GM21360 (cell line): ENCODE measurements around the gene KRTAP10-12.
"Not testable (repeated sequence)": the region's sequence is repeated elsewhere in the genome, so short reads cannot be mapped to it uniquely, and the experiment has no call there.

Source experiments
- ATAC-seq: cut with Tn5 transposase; IDR thresholded peaks from one replicate; pipeline ENCODE4 v1.9.1; 2021; ENCODE audit warnings: mild to moderate bottlenecking, moderate library complexity; ENCODE audit not compliant: unreplicated experiment

The KRTAP10-12 gene, protein sequence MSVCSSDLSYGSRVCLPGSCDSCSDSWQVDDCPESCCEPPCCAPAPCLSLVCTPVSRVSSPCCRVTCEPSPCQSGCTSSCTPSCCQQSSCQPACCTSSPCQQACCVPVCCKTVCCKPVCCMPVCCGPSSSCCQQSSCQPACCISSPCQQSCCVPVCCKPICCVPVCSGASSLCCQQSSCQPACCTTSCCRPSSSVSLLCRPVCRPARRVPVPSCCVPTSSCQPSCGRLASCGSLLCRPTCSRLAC

DNA sequence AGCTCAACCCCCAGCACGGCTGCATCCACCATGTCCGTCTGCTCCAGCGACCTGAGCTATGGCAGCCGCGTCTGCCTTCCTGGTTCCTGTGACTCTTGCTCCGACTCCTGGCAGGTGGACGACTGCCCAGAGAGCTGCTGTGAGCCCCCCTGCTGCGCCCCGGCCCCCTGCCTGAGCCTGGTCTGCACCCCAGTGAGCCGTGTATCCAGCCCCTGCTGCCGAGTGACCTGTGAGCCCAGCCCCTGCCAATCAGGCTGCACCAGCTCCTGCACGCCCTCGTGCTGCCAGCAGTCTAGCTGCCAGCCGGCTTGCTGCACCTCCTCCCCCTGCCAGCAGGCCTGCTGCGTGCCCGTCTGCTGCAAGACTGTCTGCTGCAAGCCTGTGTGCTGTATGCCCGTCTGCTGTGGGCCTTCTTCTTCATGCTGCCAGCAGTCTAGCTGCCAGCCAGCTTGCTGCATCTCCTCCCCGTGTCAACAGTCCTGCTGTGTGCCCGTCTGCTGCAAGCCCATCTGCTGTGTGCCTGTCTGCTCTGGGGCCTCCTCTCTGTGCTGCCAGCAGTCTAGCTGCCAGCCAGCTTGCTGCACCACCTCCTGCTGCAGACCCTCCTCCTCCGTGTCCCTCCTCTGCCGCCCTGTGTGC, at the start of gene KRTAP10-12:
Gene KRTAP10-12 (plus strand): TSS at position 1 of the 639 bp plus-strand sequence. CDS start 30 bp downstream, at position 31.
- not testable (repeated sequence) for ATAC-seq

DNA sequence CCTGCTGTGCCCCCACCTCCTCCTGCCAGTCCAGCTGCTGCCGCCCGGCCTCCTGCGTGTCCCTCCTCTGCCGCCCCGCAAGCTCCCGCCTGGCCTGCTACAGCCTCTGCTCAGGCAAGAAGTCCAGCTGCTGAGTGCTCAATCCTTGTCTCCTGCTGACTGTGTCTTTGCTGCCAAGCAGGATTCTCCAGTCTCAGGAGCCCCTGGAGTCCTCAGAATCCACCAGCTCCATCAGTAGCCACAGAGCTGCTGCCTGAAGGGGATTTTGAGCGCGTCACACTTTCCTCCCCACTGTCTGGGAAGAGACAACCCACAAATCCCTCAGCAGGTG, 49.8 kb upstream of the KRTAP10-12 start:
- ATAC-seq, result no peak

DNA sequence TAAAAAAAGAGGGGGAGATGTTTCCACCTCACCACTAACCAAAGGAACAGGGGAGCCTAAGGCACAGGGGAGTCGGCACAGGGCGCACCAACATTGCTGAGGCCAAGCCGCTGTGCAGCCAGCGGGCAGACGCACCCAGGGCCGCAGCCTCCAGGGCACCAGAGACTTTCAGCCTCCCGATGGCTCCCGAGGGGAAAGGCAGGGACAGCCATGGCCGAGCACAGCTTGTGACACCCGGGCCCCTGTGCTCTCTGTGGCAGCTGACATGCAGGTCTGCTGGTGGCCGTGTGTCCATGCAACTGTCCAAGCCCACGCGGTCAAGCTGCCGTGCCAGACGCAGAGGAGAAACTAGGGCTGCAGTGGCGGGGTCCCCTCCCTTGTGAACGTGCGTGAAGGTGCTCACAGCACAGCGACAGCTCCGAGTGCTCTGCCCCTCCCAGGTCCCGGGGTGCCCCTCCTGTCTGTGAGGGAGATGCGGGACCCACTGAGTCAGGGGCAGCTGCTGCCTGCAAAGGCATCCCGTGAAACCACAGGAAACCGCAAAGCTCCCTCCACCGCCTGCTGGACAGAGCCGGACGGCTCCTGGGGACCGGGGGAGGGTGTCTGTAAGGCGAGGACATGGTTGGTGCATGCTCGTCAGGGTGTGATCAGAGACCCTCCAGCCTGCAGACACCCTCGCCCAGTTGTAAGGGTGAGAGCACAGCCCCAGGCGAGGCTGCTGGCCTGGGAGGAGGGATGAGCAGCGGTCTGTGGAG, 48.2 kb upstream of the KRTAP10-12 start:
- ATAC-seq, result no peak

DNA sequence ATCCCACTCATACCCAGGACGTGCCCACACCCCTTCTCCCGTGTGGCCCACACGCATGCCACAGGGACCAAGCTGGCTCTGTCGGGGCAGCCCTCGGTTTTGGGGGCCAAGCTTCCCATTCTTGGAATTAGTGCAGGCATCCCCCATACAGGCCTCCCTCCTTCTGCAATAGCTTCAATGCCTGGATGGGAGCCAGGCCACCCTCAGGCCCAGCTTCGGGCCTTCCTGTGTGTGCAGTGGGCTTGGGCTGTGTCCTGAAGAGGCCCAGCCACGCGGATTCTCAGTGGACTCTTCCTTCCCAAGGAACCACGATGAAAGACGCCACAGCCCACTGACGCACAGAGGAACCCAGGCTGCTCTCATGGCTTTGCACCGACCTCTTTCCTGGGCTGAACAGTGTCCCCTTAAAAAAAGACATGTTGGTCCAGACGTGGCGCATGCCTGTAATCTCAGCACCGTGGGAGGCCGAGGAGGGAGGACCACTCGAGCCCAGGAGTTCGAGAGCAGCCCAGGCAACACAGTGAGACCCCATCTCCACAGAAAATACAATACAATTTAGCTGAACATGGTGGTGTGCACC, 47.4 kb upstream of the KRTAP10-12 start:
- ATAC-seq, result no peak

DNA sequence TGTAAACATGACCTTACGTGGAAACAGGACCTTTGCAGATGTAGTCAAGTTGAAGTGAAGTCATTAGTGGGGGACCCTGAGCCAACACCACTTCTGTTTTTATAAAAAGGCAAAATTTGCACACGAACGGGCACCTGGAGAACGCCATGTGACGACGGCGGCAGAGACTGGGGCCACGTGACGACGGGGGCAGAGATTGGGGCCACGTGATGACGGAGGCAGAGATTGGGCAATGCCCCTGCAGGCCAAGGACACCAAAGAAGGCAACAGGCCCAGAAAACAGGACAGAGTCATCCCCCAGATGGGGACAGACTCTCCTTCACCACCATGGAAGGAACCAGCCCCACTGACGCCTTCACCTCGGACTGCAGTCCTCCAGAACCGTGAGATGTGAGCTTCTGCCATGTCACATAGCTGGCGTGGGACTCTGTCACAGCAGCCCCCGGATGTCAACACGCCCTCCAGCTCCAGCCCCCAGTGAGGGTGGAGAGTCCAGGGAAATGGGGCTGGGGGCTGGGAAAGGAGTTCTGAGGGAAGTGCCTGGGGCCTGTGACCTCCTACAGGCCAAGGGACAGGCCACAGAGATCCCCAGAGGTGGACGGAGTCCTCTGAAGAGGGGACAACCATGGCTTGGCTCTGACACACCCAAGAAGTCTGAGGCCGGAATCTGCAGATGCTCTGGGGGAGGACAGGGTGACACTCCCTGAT, 46.6 kb upstream of the KRTAP10-12 start:
- no peak for ATAC-seq

DNA sequence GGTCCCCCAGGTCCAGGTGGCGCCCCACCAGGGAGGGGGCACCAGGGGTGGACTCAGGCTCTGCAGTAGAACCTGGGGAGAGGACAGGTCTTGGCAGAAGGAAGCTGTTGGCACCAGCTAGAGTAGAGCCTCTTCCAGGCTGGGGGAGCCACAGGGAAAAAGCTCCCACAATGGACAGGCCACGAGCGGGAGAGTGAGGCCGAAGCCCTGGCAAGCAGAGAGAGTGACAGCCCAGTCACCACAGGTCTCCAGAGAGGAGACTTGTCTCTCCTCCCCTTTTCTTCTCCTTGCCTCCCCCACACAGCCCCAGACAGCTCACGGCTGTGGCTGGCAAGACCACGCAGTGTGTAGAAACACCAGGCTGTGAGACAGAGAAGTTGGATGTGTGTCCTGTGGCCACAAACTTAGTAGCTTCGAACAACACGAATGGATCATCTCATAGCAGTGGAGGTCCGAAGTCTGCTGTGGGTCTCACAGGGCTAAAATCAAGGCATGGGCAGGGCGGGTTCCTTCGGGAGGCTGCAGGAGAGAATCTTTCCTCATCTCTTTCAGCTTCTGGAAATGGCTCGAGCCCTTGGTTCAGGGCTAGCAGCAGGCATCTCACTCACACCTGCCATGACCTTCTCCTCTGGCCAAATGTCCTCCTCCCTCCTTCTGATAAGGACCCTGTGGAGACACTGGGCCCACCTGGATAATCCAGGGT, 45.8 kb upstream of the KRTAP10-12 start:
- no peak for ATAC-seq

DNA sequence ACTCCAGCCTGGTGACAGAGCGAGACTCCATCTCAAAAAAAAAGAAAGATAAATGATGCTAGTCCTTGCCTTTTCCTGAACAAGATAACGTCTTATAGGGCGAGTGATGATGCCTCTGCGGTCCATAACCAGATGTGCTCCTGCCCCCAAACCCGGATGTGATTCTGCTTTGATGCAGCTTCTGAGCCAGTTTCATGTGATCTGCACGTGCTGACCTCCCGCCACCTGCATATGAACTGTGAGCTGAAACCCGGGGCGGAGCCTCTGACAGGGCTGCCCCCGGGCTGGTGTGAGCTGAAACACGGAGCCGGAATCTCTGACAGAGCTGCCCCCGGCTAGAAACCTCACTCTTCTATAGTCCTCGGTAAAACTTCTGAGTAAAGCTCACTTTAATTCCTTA, 43.8 kb upstream of the KRTAP10-12 start:
- no peak for ATAC-seq

DNA sequence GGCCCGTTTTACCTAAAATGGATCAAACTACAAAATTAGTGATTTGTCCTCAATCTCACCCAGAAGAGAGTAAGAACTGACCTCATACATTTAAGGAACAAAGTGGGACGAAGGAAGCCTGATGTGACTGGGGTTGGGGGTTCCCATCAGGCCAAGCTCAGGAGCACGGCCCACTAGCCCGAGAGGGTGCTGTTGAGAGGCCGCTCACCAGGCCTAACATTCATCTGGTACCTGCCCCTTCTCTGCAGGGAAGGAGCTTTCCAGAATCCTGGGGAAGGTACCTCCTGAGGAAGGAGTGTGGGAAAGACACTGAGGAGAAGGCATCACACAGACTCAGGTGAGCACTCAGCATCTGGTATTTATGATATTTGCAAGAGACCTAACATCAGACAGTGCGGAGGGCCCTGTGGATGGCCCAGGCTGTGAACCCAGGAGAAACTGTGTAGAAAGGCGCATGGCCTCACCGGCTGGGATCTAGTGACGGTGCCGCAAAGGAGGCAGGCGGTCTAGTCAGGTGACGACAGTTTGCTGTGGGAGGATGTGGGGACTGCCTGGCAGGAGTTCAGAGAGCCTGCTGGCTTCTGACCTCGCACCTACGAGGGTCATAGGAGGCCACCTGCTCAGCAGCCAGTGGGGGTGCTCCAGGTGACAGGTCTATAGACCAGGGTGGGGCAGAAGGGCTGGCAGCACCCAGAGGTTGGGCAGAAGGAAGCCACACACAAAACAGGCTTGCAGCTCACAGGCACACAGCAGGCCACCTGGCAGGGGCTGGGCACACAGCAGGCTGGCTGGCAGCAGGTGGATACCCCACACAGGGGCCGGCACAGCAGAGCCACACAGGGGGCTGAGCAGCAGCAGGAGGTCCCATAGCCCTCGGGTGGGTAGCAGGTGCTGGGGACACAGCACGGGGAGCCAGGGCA, 43.1 kb upstream of the KRTAP10-12 start:
- ATAC-seq, result no peak

DNA sequence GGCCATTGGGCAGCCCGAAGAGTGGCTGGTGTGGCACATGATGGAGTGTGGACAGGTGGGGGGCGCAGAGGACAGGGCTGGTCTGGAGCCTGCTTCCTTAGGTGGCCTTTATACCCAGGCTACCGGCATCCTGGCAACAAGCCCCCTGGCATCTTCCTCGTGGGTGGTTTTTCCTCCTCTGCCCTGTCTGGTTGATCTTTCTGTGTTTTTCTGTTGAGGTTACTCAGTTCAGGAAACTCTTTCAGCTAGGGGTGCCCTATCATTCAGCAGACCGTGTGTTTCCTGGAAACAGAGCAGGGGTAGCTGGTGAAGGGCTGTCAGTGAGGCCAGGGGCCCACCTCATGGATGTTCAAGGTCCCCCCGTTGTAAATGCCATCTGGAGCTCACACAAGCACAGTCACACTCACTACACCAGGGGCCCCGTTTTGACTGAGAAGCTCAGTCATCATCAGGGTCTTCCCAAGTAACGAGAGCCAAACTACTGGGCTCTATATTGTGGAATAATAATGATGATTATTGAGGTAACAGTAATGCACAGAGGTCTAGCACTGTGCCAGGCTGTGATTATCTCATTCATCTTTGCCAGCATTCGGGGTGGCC, 42.3 kb upstream of the KRTAP10-12 start, which contains the start of gene KRTAP12-4:
Gene KRTAP12-4 (minus strand): TSS at position 84 of the 600 bp plus-strand sequence. CDS start 45 bp downstream, at position 39.
- no peak for ATAC-seq

DNA sequence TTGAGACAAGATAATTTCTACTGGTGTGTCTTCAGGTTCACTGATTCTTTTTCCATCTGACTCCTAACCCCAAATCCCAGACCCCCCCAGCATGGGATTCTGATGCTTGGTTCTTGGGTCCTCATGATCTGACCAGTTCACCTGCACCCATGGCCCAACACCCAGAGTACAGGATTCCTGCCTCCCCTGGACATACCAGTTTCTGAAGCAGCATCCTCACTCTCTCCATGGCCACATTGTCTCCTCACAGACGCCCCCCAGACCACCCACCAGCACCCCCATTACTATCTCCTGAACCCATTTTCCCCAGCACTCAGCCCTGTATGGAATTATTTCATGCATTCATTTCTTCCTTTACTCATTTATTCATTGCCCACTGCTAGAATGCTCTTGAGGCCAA, 40.1 kb upstream of the KRTAP10-12 start:
- ATAC-seq, result no peak

DNA sequence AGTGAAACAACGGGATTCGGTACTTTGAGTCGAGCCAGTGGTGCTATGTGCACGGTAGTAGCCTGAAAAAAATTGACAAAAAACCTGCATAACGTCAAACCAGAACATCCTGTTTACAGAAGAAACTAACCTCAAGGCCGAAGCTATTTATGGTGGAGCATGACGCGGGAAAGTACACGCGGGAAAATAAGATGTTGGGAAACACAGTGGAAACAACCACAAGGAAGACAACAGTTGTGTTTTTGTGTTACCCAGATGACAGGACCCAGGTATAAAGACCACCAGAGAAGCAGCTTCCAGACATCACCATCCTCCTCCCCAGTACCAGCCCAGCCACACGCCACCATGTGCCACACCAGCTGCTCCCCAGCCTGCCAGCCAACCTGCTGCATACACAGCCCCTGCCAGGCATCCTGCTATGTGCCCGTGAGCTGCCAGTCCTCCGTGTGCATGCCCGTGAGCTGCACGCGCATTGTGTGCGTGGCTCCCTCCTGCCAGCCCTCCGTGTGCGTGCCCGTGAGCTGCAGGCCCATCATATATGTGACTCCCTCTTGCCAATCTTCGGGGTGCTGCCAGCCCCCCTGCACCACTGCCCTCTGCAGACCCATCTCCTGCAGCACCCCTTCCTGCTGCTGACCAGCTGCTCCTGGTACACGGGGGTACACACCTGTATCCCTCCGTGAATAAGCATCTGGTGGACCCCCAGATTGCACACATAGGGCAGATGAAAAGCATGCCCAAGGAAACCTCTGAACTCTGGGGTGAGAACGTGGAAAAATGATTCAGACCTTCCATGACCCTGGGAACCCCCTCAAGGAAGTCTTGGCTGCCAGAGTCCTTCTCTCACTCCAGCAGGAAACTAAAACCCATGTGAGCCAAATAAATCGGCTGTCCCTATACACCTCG, 39.1 kb upstream of the KRTAP10-12 start, which contains the start of gene KRTAP12-3:
Gene KRTAP12-3 (plus strand): TSS at position 298 of the 906 bp plus-strand sequence. CDS start 48 bp downstream, at position 346.
- ATAC-seq, result no peak

DNA sequence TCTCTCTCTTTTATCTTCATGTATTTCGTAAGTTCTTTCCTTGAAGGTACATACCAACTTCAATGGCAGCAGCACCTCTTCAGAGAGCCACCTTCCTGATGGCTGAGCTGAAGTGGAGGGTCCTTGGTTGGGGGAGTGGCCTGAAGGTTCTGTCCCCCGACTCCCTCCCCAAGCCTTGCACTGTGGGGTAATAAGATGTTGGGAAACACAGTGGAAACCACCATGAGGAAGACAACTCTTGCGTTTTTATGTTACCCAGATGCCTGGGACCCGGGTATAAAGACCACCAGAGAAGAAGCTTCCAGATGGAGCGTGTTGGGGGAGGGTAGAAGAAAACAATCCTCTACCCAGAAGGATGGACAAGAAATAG, 38.4 kb upstream of the KRTAP10-12 start:
- ATAC-seq, result no peak

DNA sequence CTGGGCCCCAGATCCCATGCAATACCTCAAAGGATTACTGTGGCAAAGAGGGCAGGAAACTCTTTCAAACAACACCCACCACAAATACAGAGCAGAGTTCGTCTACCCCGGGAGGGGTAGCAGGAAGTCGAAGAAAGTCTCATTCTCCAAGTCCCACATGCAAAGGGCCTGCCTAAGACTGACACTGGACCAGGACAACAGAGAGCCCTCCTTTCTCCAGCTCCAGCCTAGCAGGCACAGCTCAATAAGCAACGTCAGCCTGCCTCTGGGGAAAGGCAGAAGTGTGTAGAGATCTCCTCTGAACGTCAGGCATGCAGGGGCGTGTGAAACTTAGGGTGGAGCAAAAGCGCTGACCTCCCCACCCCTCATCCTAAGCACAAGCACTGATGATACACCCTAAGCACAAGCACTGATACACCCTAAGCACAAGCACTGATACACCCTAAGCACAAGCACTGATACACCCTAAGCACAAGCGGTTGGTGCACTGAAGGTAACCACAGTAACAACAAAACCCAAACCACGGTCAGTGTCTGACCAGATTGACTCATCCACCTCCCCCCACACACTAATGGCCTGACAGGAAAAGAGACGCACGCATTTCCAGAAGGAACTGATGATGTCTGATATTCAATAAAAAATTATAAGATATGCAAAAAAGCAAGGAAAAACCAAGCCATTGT, 37.9 kb upstream of the KRTAP10-12 start:
- ATAC-seq, result no peak

DNA sequence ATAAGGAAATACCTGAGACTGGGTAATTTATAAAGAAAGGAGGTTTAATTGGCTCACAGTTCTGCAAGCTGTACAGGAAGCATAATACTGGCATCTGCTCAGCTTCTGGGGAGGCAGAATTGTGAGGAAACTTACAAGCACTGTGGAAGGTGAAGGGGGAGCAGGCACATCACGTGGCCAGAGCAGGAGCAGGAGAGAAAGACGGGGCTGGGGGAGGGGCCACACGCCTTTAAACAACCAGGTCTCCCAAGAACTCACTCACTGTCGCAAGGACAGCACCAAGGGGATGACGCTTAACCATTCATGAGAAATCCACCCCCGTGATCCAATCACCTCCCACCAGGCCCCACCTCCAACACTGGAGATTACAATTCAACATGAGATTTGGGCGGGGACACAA, 35.4 kb upstream of the KRTAP10-12 start:
- not testable (repeated sequence) for ATAC-seq

DNA sequence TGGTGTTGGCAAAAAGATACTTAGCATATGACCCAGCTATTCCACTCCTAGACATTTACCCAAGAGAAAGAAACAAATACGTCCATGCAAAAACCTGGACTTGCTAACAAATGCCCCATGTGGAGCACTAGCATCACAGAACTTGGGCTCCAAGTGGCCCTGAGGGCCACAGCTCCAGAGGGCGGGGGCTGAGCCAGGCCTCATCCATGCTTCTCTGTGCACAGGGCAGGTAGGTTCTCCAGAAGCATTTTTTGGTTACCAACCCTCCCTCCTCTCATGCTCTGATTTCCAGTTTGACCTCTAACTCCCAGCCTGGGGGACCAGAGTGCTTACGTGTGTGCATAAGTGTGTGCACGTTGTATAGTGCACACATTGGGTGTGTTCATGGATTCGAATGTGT, 32.3 kb upstream of the KRTAP10-12 start:
- no peak for ATAC-seq

DNA sequence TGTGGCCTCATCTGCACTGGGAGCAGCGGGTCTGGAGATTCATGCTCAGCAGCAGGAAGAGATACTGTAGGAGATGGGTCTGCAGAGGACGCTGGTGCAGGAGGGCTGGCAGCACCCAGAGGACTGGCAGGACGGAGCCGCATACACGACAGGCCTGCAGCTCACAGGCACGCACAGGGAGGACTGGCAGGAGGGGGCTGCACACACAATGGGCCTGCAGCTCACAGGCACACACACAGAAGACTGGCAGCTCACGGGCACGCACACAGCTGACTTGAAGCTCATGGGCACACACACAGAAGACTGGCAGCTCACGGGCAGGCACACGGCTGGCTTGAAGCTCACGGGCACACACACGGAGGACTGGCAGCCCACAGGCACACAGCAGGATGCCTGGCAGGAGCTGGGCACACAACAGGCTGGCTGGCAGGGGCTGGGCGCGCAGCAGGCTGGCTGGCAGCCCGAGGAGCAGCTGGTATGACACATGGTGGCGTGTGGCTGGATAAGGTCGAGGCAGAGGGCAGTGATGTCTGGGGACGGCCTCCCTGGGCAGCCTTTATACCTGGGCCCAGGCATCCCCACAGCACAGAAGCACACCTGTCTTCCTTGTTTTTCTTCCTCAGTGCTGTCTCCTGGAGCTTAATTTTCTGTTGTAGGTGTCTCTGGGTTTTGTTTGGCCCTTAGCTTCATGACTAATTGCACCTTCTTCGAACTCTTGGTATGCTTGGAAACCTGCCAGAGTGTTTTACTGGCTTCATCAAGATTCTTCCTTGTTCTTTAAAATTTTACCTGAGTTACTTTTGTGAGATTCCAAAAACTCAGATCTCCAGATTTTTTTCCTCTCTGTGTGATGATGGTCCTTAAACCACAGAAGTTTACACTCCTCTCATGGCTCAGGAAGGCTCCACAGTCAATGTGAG, 30.3 kb upstream of the KRTAP10-12 start, which contains the start of gene KRTAP12-2:
Gene KRTAP12-2 (minus strand): TSS at position 527 of the 920 bp plus-strand sequence. CDS start 41 bp downstream, at position 486.
- ATAC-seq, result no peak
